DND-41 (cell line): ENCODE measurements around the gene RTN1.

ENCODE experiments used
- CTCF ChIP-seq: IDR thresholded peaks from 2 replicates; pipeline ENCODE4 v1.5.1; 2012; ENCODE audit warnings: borderline replicate concordance, low read length, moderate library complexity, mild to moderate bottlenecking; ENCODE audit not compliant: poor library complexity, severe bottlenecking; ENCODE audit errors: extremely low read depth
- EZH2 ChIP-seq: IDR thresholded peaks from 3 replicates; pipeline ENCODE4 v1.6.1; 2012; ENCODE audit warnings: borderline replicate concordance, low read depth, mild to moderate bottlenecking, moderate library complexity, low read length, inconsistent platforms; ENCODE audit not compliant: severe bottlenecking

- TF ChIP-seq CTCF (no peak), EZH2 (no peak)
Observed at GRCh38 chr14:59831121-59831730, 39.4 kb downstream of the RTN1 start.
